ENCODE measurements around the gene MUCL3.
A peak's percentile ranks its signal among the peaks of the same experiment; 100 is the strongest.

- TF ChIP-seq POLR2A (IDR thresholded peaks at IDR 0.05): peak in 1 of 2 donors; percentile 57
- peak in 1 of 3 donors; percentile 13 for TF ChIP-seq CTCF (IDR thresholded peaks at IDR 0.05)
Measured at GRCh38 chr6:30914076-30914853, 26.5 kb upstream of the MUCL3 start, which contains the start of gene VARS2.

All from lower leg skin (tissue), 3 donors.